HG03039 (cell line): ENCODE data around the gene ARHGEF28.

ENCODE experiments used
- ATAC-seq: cut with Tn5 transposase; IDR thresholded peaks from one replicate; pipeline ENCODE4 v1.9.1; 2021; ENCODE audit warnings: mild to moderate bottlenecking, moderate library complexity; ENCODE audit not compliant: unreplicated experiment

The ARHGEF28 gene

GRCh38 chr5:73986729-73987128, 360.7 kb downstream of the ARHGEF28 start:
- ATAC-seq, result no peak

- ATAC-seq, result no peak
Measured at GRCh38 chr5:73987915-73988314, 361.9 kb downstream of the ARHGEF28 start.

GRCh38 chr5:73989956-73990355, 364.0 kb downstream of the ARHGEF28 start:
- ATAC-seq, result no peak
